ENCODE measurements around the gene TMPO.
"Not testable (repeated sequence)": the region's sequence is repeated elsewhere in the genome, so short reads cannot be mapped to it uniquely, and the experiment has no call there.

Gene TMPO

DNA sequence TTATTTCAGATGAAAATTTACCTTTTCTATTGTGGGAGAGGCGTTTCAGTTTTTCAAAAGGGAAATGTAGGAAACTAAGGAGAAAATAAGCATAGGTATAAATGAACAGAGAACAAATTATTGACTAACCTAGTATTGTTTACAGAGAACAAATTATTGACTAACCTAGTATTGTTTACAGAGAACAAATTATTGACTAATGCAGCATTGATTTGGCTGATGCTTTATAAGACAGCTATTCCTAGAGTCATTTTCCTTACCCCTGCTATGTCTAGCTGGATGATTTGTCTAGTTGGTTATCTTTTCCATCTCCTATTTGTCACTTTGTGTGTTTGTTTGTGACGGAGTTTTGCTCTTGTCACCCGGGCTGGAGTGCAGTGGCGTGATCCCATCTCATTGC is 22.6 kb downstream of the TMPO start:
- no peak overlapping the region for H3K4me3 ChIP-seq
- no peak overlapping the region for H3K27ac ChIP-seq
- DNase-seq (ENCODE audit: low spot score) = no peak
- TF ChIP-seq, protein P1, sequence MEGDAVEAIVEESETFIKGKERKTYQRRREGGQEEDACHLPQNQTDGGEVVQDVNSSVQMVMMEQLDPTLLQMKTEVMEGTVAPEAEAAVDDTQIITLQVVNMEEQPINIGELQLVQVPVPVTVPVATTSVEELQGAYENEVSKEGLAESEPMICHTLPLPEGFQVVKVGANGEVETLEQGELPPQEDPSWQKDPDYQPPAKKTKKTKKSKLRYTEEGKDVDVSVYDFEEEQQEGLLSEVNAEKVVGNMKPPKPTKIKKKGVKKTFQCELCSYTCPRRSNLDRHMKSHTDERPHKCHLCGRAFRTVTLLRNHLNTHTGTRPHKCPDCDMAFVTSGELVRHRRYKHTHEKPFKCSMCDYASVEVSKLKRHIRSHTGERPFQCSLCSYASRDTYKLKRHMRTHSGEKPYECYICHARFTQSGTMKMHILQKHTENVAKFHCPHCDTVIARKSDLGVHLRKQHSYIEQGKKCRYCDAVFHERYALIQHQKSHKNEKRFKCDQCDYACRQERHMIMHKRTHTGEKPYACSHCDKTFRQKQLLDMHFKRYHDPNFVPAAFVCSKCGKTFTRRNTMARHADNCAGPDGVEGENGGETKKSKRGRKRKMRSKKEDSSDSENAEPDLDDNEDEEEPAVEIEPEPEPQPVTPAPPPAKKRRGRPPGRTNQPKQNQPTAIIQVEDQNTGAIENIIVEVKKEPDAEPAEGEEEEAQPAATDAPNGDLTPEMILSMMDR (IDR thresholded peaks at IDR 0.05) = no peak

DNA sequence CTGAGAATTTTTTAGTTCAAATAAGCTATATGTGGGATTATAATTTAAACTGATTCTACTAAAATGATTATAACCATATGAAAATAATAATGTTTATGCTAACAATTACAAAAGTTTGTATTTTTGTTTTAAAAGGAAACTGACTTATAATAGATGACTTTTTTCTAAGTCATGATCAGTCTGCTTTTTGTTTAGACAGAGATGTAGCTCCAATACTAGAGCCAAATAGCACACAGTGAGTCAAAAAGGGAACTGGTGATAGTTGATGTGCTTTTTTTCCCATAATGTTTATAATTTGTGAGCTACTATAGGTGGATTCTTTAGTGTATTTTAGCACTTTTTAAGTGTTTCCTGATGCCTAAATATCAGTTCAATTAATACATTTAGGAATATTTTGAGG is 28.3 kb downstream of the TMPO start:
- DNase-seq (ENCODE audit: low spot score) = no peak
- TF ChIP-seq, protein P1 (IDR thresholded peaks at IDR 0.05) = no peak
- H3K4me3 ChIP-seq = no peak overlapping the region

DNA sequence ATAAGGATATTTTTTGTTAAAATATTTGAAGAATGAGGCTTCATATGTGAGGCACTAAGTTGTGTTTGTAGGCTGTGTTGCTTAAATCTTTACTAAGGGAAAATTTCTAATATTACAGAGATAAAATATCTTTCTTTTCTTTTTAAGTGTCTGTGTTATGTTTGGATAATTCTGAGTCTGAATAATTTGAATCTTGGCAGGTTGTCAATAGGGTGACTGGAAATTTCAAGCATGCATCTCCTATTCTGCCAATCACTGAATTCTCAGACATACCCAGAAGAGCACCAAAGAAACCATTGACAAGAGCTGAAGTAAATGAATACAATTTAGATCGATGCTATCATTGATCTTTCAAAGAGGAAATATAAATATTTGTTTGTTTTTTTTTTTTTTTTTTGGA is 29.4 kb downstream of the TMPO start:
- DNase-seq (ENCODE audit: low spot score) = no peak
- no peak overlapping the region for H3K4me3 ChIP-seq
- TF ChIP-seq, protein P1 (IDR thresholded peaks at IDR 0.05) = no peak
- H3K27ac ChIP-seq = no peak overlapping the region

More for the DNA sequence above, 28.3 kb downstream of the TMPO start:
- H3K27ac ChIP-seq = no peak overlapping the region

DNA sequence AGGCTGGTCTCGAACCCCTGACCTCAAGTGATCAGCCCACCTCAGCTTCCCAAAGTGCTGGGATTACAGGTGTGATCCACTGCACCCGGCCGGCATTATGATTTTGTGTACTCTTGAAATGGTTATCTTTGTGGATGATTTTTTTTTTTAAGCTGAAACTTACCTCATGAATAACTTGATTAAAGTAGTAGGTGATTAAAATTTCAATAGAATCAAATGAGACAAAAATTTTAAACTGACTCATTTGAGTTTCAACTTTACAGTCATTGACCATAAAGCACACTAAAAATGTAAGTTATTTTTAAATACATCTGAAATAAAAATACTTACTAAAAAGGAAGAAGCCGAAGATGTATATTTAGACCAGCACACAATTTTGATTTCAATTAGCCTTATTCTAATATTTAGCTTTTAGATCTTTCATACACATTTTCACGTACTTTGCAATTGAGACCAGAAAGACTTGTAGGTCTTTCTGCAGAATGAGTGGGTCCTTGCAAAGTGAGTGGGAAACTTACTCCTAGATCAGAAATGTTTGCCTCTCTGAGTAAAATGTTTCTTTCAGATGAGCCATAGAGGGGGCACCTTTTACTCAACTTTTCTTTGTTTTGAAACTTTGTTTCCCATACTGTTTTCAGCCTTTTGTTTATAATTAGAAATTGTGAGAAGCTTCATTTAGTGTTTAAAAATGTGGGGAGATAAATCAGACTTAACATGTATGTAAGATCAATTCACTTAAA is 34.2 kb downstream of the TMPO start:
- TF ChIP-seq, protein P1 (IDR thresholded peaks at IDR 0.05) = no peak
- H3K27ac ChIP-seq = no peak overlapping the region
- DNase-seq (ENCODE audit: low spot score) = no peak
- no peak overlapping the region for H3K4me3 ChIP-seq

DNA sequence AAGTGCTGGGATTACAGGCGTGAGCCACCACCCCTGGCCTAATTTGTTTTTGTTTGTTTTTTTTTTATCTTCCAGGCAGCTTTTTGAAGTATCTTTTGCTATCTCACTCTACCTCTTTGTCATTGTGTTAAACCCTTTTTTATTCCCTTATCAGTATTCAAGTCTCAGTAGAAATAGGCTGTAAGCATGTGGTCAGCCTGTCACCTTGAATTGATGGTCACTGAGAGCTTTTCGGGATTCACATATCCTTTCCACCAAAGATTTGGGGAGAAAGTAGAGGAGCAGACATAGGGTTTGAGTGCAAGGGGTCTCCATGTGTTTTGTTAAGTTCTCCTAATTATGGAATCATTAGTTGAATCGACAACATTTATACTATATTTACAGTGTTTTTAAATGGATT is 36.4 kb downstream of the TMPO start:
- DNase-seq (ENCODE audit: low spot score) = no peak
- TF ChIP-seq, protein P1 (IDR thresholded peaks at IDR 0.05) = no peak
- H3K27ac ChIP-seq = no peak overlapping the region
- H3K4me3 ChIP-seq = no peak overlapping the region

DNA sequence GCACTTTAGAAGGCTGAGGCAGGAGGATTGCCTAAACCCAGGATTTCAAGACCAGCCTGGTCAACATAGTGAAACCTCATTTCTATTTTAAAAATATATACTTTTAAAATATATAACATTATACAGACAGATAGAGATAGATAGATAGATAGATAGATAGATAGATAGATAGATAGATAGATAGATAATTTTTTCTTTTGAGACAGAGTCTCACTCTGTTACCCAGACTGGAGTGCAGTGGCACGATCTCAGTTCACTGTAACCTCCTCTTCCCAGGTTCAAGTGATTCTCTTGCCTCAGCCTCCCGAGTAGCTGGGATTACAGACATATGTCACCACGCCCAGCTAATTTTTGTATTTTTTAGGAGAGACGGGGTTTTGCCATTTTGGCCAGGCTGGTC is 42.7 kb downstream of the TMPO start:
- DNase-seq (ENCODE audit: low spot score); H3K27ac ChIP-seq: not testable (repeated sequence)

DNA sequence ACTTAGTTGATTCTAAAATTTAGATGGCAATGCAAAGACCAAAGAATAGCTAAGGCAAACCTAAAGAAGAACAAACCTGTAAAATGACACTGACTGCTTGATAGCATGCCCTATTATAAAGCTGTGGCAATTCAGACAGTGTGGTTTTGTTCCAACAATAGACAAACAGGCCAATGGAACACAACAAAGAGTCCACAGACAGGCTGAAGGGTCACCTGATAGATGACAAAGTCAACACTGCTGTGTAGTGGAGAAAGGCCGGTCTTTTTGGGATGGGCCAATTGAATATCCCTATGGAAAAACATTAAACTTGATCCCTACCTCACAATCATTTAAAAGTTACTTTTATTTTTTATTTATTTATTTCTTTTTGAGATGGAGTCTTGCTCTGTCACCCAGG is 44.3 kb downstream of the TMPO start:
- DNase-seq (ENCODE audit: low spot score) = no peak
- Histone ChIP-seq H3K27ac (no peak overlapping the region), H3K4me3 (no peak overlapping the region)
- TF ChIP-seq, protein P1 (IDR thresholded peaks at IDR 0.05) = no peak

More for the DNA sequence above, 42.7 kb downstream of the TMPO start:
- not testable (repeated sequence) for H3K4me3 ChIP-seq
